OCI-LY3 (cell line): ENCODE results near the gene ZKSCAN5.

Experiments used
- H2AFZ ChIP-seq: fragments of 200-600, 300-600 bp; shearing (Covaris generic); 2 replicates; pipeline ENCODE4 v1.6.0; 2014; ENCODE audit warnings: antibody characterized with exemption, low read depth, low read length
- H3K27ac ChIP-seq: fragments of 200-600, 300-600 bp; sonication (generic); 2 replicates; pipeline ENCODE4 v1.5.1; 2014; ENCODE audit warnings: mild to moderate bottlenecking, low read length, moderate library complexity, mixed read lengths
- H3K27me3 ChIP-seq: fragments of 200-600, 300-600 bp; sonication (generic); 2 replicates; pipeline ENCODE4 v1.6.1; 2014; ENCODE audit warnings: low read depth, low read length, mixed read lengths
- H3K36me3 ChIP-seq: fragments of 200-600, 300-600 bp; sonication (generic); replicated peaks from 2 replicates; pipeline ENCODE3; 2014; ENCODE audit warnings: low read depth, low read length, mixed read lengths
- H3K4me1 ChIP-seq: fragments of 300-600, 200-600 bp; sonication (generic); 2 replicates; pipeline ENCODE4 v1.6.1; 2014; ENCODE audit warnings: low read length, mixed read lengths
- H3K4me2 ChIP-seq: fragments of 200-600, 300-600 bp; sonication (generic); 2 replicates; pipeline ENCODE4 v1.6.1; 2014; ENCODE audit warnings: low read length, mixed read lengths
- H3K4me3 ChIP-seq: fragments of 300-600, 200-600 bp; sonication (generic); 2 replicates; pipeline ENCODE4 v1.5.1; 2014; ENCODE audit warnings: antibody characterized with exemption, mild to moderate bottlenecking, low read length, moderate library complexity
- H3K79me2 ChIP-seq: fragments of 300-600, 200-600 bp; shearing (Covaris generic); 2 replicates; pipeline ENCODE4 v1.6.1; 2014; ENCODE audit warnings: mild to moderate bottlenecking, low read length, mixed read lengths
- H3K9ac ChIP-seq: fragments of 300-600, 200-600 bp; shearing (Covaris generic); 2 replicates; pipeline ENCODE4 v1.6.0; 2014; ENCODE audit warnings: mild to moderate bottlenecking, low read length, moderate library complexity
- H3K9me3 ChIP-seq: fragments of 200-600, 300-600 bp; shearing (Covaris generic); 2 replicates; pipeline ENCODE4 v1.6.1; 2014; ENCODE audit warnings: low read length, mixed read lengths; ENCODE audit not compliant: insufficient read depth
- H4K20me1 ChIP-seq: fragments of 200-600, 300-600 bp; sonication (generic); 2 replicates; pipeline ENCODE4 v1.6.1; 2016; ENCODE audit warnings: low read length, mixed read lengths; ENCODE audit not compliant: insufficient read depth
- EZH2phosphoT487 ChIP-seq: fragments of 200-600 bp; shearing (Covaris generic); IDR thresholded peaks from 2 replicates; pipeline ENCODE4 v1.6.1; 2018; ENCODE audit warnings: antibody characterized with exemption, mixed run types, low read depth
- TF ChIP-seq, protein P1 (sequence below): fragments of 200-600, 300-600 bp; sonication (generic); IDR thresholded peaks from 2 replicates; pipeline ENCODE4 v1.5.1; 2014; ENCODE audit warnings: antibody characterized with exemption, low read length, low read depth

The ZKSCAN5 gene

DNA sequence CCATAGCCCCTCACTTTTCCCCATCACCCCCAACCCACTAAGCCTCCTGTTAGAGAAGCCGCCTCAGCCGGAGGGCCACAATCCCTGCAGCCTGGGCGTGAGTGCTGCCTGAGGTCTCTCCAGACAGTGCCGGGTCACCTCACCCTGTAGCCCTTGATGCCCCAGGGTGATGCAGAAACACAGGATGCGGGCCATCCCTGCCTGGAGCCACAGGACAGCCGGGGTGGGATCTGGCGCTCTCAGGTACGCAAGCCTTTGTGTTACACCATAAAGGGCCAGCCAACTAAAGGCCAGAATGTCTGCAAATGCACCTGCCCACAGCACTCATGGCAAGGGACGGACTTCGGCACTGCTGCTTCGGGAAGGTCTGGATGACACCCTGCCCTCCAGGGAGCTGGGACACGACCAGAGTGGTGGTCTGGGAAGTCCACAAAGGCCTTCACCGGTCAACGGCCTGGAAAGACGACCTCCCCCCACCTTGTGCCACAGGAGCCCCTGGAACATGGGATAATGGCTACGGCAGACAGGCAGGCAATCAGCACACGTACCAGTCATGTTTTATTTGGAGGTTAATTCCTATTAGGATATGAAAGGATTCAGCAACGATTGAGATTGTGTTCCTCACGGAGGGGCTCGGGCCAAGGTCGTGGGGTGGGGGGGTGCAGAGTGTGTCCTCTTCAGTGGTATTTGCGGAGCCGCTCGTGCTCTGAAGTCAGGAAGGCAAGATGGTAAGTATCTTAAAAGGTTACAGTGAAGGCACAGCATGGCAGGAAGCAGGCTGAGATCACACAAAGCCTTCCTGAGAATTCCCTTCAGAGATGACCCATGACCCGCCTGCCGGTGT is 46.6 kb upstream of the ZKSCAN5 start:
- Histone ChIP-seq H3K79me2 (peaks cover 53% of the 10 kb centered on the region), H3K4me2 (no peak overlapping the region), H4K20me1 (peaks cover 19% of the 10 kb centered on the region), H3K4me3 (no peak overlapping the region), H3K36me3 (peaks cover 71% of the 10 kb centered on the region), H3K4me1 (no peaks in the 10 kb centered on the region), H3K9me3 (no peaks in the 10 kb centered on the region), H3K9ac (no peak overlapping the region), H3K27ac (no peak overlapping the region), H3K27me3 (no peaks in the 10 kb centered on the region), H2AFZ (no peak overlapping the region)
- TF ChIP-seq EZH2phosphoT487 = no peak
- TF ChIP-seq, protein P1, sequence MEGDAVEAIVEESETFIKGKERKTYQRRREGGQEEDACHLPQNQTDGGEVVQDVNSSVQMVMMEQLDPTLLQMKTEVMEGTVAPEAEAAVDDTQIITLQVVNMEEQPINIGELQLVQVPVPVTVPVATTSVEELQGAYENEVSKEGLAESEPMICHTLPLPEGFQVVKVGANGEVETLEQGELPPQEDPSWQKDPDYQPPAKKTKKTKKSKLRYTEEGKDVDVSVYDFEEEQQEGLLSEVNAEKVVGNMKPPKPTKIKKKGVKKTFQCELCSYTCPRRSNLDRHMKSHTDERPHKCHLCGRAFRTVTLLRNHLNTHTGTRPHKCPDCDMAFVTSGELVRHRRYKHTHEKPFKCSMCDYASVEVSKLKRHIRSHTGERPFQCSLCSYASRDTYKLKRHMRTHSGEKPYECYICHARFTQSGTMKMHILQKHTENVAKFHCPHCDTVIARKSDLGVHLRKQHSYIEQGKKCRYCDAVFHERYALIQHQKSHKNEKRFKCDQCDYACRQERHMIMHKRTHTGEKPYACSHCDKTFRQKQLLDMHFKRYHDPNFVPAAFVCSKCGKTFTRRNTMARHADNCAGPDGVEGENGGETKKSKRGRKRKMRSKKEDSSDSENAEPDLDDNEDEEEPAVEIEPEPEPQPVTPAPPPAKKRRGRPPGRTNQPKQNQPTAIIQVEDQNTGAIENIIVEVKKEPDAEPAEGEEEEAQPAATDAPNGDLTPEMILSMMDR = no peak

DNA sequence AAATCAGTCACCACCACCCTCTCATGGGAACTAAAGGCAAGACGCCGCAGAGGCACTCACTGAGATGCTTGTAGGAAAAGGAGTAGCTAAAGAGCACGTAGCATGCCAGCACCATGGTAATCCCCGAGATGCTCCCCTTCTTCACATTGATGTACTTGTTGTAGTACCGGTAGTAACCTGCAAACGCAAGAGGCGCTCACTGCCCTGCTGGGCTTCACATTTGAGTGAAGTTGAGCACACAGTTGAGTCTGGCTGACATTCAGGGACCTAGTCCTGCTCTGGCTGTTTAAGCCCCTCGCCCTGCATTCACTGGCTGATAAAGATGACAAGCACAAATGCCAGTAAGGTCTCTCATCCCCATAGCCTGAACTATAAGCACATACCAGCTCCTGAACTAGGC is 45.4 kb upstream of the ZKSCAN5 start:
- TF ChIP-seq, protein P1 = no peak
- no peak for TF ChIP-seq EZH2phosphoT487
- Histone ChIP-seq H3K27me3 (no peaks in the 10 kb centered on the region), H3K9me3 (no peaks in the 10 kb centered on the region), H3K79me2 (peaks cover 65% of the 10 kb centered on the region), H3K4me2 (no peak overlapping the region), H3K27ac (no peak overlapping the region), H3K4me1 (no peaks in the 10 kb centered on the region), H4K20me1 (peaks cover 19% of the 10 kb centered on the region), H3K9ac (no peak overlapping the region), H3K4me3 (no peak overlapping the region), H2AFZ (no peak overlapping the region), H3K36me3 (peaks cover 68% of the 10 kb centered on the region)

DNA sequence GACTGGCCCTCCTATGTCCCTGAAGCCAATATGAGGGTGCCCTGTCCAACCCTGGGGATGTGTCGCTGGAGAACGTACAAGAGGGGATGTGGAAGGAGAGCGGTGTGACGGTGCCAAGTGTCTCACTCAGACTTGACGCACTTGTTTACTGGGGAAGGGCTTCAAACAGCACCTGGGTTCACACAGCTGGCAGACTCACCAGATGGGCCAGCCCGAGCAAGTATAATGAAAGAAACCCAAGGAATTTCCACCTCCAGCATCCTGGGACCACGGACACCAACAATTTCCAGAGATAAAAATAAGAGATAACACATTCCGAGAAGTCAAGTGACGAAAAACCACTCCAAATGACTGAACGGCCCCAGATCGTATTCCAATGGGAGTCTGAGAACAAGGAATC is 43.8 kb upstream of the ZKSCAN5 start:
- H3K4me2 ChIP-seq = no peak overlapping the region
- no peak overlapping the region for H3K9ac ChIP-seq
- H3K79me2 ChIP-seq = peaks cover 80% of the 10 kb centered on the region
- TF ChIP-seq EZH2phosphoT487 = no peak
- TF ChIP-seq, protein P1 = no peak
- H3K27me3 ChIP-seq = no peaks in the 10 kb centered on the region
- peaks cover 54% of the 10 kb centered on the region for H3K36me3 ChIP-seq
- H4K20me1 ChIP-seq = peaks cover 15% of the 10 kb centered on the region
- H3K4me3 ChIP-seq = no peak overlapping the region
- H3K9me3 ChIP-seq = no peaks in the 10 kb centered on the region
- no peak overlapping the region for H2AFZ ChIP-seq
- H3K4me1 ChIP-seq = peaks cover 7% of the 10 kb centered on the region
- H3K27ac ChIP-seq = no peak overlapping the region

DNA sequence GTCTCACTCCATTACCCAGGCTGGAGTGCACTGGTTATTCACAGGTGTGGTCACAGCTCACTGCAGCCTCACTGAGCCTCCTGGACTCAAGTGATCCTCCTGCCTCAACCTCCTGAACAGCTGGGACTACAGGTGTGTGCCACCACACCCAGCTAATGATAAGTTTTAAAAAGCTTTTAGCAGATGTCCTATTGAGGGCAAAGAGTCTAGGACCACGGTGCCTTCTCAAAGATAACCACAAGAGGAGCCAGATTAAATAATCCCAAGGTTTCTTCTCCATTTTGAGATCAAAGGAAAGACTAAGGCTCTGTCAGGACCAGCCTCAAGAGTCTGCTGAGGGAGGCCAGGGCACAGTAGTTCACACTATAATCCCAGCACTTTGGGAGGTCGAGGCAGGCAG is 43.2 kb upstream of the ZKSCAN5 start:
- Histone ChIP-seq H3K79me2 (peaks cover 86% of the 10 kb centered on the region), H3K4me1 (peaks cover 7% of the 10 kb centered on the region), H3K9ac (no peak overlapping the region), H3K36me3 (peaks cover 52% of the 10 kb centered on the region), H3K27ac (no peak overlapping the region), H4K20me1 (peaks cover 15% of the 10 kb centered on the region), H3K4me2 (no peak overlapping the region), H3K9me3 (no peaks in the 10 kb centered on the region), H3K27me3 (no peaks in the 10 kb centered on the region), H2AFZ (no peak overlapping the region), H3K4me3 (no peak overlapping the region)
- no peak for TF ChIP-seq EZH2phosphoT487
- TF ChIP-seq, protein P1 = no peak
